HG03039 (cell line): Measurements from ENCODE around the gene GPM6B.

ENCODE experiments used
- ATAC-seq: cut with Tn5 transposase; IDR thresholded peaks from one replicate; pipeline ENCODE4 v1.9.1; 2021; ENCODE audit warnings: mild to moderate bottlenecking, moderate library complexity; ENCODE audit not compliant: unreplicated experiment

GPM6B gene

DNA sequence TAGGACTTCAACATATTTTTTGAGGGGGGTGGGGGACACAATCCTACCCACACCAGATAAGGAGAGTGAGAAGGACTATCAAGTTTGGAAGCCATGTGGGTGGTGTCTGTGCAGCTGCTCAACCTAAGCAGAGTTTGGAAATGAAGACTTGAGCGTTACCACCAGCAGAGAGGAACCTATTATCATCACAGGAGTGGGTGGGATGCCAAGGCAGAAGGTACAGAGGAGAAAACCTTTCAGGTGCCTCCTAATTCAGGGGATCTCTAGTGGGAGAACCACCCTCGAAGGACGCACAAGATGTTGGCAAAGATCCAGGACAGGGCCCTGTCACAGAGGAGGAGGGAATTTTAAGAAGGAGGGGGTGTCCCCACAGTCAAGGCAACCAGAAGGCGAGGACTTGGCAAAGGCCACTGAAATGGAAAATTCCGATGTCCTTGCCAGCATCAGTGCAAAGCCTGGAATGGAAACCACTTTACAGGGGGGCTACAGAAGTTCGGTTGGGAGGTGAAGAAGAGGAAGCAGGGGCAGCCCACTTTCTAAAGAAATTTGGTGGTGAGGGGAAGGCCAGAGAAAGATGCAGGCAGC, 8.4 kb upstream of the GPM6B start:
- no peak for ATAC-seq

DNA sequence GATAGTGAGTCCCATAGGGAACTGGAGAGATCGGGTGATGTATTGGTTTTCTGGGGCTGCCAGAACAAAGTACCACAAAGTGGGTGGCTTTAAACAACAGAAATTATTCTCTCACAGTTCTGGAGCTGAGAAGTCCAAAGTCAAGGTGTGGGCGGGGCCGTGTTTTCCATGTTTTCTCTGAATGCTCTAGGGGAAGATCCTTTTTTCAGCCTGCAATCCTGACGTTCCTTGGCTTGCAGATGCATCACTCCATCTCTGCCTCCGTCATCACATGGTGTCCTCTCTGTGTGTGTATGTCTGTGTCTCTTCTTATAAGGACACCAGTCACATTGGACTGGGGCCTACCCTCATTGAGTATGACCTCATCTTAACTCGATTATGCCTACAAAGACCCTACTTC, 7.9 kb upstream of the GPM6B start:
- no peak for ATAC-seq

DNA sequence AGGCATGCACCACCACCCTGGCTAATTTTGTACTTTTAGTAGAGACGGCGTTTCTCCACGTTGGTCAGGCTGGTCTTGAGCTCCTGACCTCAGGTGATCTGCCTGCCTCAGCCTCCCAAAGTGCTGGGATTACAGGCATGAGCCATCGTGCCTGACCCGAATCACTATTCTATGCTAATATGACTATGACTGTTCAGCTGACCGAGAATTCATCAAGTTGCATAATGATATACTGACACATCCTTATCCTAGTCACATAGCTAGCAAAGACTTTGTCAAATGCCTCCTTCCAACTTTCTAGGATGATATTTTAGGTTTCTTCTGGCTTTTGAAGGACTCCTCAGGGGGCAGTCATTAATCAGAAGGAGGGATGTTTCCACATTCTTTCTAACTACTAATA, 4.8 kb upstream of the GPM6B start:
- ATAC-seq = no peak

DNA sequence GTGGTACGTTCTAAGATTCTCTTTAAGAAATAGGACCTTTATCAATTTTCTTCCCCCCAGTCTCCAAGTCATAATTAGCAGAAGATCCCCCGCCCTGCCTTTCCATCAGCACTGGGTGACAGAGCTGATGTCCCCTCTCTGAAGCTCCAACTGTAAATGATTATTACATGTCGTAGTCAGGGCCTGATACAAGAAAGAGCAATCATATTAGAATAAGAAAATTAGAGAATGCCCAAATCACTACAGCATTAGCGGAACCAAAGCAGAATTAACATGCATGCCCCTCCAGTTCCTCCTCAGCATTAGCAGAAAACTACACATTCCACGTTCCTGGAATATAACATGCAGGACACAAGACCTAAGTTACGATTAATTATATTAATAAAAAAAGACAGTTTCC, 717 bp downstream of the GPM6B start:
- ATAC-seq = no peak

DNA sequence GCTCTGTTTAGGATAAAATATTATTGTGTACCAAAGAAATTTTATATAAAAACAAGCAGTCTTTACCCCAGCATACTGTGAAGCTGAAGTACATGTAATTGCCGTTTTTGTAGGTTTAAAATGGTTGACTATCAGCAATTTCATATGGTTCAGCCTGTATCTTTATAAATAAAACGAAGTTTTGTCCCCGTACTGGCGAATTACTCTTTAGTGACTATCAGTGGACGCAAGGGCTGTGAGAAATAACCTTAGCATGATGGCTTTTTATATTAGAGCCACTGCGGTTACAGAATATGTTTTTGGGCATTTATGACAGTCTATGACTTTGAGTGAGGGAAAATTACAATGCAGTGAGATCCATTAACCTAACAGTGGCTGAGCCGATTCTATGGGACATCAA, 1.2 kb downstream of the GPM6B start:
- ATAC-seq = no peak

DNA sequence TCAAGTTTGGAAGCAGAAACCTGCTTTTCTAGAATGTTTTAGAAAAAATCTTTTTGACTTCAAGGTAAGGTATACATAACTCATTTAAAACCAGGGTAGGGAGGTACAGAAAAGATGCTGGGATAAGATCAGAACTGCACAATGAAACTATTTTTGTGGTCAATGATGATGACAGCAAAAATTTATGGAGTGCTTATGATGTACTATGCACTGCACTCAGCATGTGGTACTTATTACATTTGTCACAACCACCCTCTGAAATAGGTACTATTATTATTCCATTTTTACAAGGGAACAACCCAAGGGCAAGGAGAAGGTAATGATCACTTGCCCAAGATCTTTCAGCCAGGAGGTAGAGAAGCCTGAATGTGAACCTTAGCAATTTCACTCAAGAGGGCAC, 8.0 kb downstream of the GPM6B start:
- ATAC-seq = no peak

DNA sequence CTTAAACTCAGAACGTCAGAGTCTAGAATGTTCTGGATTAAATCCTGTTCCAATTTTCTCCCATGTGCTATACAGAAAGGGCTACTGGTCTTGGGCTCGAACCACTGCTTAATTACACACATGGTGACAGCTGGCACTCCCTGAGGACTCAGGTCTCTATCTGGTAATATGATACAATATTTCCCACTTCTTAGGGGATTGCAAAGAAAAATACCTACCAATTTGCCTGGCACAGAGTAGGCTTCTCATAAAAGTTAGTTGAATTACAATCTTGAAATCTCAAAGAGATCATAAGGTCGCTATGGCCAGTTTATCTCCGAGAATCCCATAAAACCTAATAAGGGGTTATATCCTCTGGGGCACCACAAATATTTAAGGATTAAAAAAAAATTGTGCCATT, 8.6 kb downstream of the GPM6B start:
- ATAC-seq = no peak

DNA sequence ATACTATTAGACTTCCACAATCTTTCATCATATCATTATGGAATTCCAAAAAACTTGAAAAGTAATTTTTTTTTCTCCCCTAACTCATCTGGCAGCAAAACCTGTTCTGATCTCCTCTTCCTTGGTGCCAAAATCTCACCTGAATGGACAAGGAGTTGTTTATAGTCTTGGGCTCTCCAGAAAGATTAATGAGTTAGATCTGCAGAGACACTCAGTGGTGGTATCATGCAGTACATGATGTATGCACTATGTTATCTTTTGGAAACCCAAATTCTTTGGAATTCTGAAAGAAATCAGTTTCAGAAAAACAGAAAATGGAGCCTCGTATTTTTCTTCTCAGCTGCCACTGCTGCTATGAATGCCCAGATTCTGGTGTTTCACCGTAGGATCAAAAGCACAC, 11.7 kb downstream of the GPM6B start:
- ATAC-seq = no peak

DNA sequence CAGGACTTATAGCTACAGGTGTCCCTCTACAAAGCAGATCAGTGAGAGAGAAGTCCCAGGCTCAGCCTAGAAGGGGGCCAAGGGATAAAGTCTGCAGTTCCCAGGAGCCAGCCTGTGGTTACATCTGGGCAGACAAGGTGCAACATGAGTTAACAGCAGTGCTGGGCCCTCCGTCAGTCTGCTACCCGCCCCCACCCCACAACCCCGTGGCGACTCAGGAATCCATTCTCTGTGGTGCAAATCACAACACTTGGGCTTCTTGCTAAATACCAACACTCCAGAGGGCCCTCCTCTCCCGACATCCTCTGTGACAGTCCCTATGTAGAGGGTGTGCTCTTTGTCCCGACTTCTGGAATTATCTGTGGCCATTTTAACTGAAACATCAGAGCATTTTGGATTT, 13.8 kb downstream of the GPM6B start:
- no peak for ATAC-seq

DNA sequence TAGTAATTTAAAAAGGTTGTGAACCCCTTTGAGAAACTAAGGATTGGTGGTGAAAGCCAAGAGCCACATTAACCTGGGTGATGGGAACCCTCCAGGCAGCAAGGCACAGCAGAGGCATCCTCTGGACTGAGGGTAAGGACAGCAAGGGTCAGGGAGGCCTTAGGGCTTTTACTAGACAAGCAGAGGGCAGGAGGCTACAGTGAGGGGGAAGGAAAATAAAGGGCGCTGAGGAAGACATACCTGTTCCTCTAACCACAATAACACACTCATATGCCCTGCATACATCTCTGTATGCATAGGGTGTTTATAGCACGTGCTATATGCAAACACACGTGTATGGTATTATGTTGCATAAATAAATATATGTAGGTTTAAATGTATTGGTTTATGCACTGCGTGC, 18.7 kb downstream of the GPM6B start:
- no peak for ATAC-seq

DNA sequence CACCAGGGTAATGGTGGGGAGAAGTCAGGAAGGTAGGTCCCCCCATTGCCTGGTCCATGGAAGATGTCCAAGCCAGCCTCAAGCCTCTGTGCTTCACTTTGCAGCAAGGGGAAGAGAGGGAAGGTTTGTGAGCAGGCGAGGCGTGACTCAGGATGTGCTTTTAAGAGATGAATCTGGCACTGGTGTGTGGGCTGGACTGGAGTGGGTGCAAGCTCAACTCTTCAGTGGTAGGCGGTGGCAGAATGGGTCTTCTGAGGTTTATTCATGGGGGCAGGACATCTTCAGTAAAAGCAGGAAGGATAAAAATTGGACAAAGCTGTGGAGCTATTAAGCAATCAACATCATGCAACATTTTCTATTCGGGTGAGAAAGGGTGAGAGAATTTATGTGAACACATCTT, 19.4 kb downstream of the GPM6B start:
- no peak for ATAC-seq

DNA sequence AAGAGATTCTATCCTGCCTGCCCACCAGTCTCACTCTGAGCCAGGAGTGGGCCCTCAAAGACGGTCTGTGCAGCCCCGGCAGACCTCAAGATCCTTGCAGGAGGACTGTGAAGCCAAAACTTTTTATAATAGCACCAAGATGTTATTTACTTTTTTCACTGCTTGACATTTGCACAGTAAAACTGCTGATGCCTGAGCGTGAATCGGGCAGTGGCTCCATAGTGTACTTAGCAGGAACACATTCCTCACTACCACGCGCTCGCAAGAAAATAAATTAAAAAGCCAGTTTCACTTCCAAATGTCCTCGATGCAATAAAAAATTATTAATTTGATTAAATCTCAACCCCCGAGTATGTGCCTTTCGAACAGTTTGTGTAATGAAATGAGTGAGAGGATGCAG, 22.5 kb downstream of the GPM6B start:
- ATAC-seq = no peak

DNA sequence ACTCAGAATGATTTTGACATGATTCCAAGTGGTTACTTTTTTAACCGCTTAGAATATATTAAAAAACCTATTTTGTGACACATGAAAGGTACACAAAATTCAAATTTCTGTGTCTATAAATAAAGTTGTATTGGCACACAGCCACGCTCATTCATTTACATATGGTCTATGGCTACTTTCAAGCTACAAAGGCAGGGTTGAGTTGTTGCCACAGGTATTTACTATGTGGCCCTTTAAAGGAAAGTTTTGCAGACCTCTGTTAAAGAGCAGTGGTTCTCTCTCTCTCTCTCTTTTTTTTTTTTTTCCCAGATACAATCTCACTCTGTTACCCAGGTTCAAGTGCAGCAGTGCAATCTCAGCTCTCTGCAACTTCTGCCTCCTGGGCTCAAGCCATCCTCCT, 23.0 kb downstream of the GPM6B start:
- no peak for ATAC-seq

DNA sequence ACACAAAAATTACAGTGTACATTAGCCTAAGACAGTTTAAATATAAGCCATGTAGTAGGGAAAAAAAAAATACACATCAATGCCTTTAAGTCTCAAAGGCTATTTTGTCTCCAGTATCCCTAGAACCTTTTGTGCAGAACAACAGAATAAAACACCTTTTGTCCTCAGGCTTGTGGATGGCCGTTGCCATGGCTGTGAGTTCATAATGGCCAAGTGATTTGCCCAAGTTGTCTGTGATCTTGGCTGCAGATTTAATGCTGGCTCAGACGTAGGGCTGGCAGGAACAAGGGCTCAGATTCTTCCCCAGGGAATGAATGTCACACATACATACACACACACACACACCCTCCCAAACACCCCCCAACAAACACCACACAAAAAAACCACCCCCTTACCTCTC, 25.3 kb downstream of the GPM6B start:
- no peak for ATAC-seq

DNA sequence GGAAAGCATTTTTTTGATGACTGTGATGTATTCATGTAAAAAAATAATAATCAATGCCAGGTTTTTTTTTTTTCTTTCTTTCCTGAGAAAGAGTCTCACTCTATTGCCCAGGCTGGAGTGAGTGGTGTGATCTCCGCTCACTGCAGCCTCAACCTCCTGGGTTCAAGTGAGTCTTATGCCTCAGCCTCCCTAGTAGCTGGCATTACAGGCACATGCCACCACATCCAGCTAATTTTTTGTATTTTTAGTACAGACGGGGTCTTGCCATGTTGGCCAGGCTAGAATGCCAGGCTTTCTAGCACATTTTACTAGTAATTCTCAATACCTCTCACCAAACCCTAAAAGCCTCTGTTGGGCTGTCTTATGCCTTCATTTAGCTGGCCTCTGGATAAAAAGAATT, 25.7 kb downstream of the GPM6B start:
- ATAC-seq = no peak

DNA sequence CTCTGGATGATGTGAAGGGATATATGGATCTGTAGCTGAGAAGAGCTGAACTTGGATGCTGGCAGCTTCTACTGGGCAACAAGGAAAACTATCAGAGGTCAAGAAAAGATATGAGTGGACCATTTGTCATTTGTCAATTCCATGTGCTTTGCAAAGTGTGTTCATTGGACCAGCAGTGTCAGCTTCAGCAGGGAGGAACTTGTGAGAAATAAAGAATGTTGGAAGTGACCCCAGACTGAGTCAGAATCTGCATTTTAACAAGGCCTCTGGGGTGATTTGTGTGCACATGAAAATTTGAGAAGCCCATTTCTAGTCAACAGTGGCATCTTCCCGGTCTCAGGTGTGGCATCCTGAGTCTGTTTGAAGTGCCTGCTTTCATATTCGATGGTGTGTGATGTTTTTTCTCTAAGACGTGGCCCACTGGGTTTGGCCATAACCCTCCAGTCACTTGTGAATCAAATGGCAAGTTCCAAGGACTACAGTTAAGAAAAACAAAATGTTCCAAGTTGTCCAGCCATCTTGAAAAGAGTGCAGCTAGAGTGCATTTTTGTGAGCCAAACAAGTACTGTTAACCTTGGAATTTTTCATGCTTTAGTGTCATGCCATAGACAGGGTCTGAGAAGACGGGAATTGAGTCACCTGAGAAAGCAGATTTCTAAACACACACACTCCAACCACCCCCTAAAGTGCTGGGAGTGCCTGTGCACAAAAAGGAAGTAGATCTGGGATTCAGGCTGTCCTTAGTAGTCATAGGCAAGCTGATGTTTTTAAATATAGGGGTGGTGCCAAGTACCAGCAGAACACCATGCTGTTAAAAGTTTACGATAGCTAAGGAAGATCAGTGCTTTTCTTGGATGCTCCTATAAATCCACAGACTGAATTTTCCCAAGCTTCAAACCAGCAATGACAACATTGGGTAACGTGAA, 26.4 kb downstream of the GPM6B start:
- no peak for ATAC-seq

DNA sequence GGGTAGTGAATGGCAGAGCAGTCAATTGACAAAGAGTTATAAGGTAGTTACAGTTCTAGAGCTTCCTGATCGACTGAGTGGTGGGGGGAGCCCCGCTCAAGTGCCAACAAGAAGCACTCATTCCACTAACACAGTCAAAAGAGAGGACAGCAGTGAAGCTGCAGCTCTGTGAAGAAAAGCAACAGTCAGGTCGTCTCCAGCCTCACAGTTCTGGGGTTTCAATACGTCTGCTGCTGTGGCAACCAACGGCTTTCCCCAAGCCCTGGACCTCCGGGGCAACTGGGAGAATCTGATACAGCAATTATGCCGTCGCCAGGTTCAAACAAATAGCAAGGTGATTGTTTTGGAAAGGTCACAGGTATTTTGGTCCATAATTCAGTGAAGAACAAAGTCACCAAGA, 30.8 kb downstream of the GPM6B start:
- ATAC-seq = no peak

DNA sequence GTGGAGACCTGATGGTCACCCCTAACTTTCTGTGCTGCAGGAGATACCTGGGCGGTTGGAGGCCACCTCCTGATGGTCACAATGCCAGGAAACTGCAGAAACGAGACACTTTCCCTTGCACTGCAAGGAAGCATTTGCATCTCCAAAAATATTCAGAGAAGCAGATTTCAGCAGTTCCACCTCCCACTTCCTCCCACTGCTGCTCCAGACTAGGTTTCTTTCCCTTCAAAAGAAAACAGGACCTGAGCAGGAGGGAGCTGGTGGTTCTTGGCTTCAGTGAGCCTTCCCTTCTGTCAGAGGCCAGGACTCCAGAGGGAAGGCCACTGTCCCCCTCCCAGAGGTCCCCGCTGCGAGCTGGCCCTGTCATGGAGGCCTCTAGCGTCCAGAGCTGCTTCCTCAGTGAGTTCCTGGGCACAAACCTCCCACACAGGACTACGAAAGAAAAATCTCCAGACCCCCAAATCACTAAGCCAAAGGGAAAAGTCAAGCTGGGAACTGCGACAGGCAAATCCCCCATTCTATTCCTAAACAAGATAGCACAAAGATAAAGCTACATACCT, 35.9 kb downstream of the GPM6B start:
- no peak for ATAC-seq

DNA sequence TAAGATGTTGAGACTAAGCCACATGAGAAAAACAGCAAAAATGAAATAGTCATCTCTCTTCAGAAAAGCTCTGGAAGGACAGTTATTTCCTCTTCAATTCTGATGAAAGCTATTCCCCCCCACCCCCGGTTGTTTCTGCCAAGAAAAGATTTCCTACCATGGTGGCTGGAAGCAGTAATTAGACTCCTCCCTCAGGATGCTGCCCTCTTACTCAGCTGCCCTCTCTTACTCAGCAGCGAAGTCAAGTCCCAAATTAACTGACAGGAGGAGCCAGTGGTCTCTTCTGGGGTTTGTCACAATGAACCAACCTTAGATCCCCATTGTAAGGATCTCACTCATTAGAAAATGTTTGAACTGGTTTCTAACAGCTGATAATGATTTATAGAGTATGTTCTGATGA, 38.0 kb downstream of the GPM6B start:
- no peak for ATAC-seq

DNA sequence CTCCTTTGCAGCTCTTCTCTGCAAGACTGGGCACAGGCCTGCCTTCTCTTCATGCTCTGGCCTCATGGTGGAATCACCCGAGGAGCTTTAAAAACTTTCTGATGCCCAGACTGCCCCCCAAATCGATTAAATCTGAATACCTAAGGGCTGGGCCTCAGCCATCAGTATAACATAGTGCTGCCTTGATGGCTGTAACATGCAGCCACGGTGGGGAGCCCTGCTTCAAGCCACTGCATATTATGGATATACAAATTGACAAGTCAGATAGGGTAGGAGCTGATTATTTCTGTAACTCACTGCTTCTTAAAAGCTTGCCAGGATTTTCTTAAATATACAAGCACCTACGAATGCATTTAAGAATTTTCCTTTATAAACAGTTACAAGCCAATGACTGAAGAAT, 40.5 kb downstream of the GPM6B start:
- no peak for ATAC-seq

DNA sequence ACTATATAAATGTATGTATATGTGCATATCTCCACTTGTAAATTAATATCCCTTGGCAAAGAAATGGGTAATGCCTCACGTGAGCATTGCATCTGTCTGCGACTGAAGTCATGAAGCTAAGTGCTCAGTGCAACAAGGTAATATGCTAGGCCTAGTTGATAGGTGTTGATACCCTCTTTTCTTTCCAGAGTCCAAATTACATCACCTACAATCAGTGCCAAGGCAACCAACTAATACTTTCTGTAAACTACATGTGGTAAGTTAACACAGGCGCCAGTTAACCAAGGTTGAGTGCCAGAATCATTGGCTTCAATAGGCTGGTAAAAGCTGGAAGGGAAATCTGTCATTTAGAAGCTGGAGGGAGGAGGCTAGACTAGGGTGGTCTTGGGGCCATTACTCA, 41.1 kb downstream of the GPM6B start:
- ATAC-seq = no peak

DNA sequence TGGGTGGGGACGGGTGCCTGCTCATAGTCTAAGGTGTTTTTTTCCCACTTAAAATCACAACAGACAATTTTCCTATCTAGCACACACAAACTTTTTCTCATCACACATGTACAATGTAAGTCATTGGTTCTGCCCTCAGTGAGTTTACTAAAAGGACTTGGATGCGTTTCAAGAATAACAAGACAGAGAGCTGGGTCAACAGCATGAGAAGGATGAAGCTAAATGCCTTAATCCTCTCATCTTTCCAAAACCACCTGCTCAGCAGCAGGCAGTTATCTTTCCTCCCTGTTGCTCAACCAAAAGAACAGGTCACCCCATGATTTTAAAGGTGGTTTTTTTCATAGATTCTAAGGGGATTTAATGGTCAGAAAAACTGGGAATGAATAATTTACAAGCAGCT, 42.2 kb downstream of the GPM6B start:
- no peak for ATAC-seq
